ENCODE data around the gene REST. TPM values are rescaled to one million over a fixed set of nuclear protein-coding genes. Genes with fewer than 3 reads are reported as not detected.
"Not testable (repeated sequence)": the region's sequence is repeated elsewhere in the genome, so short reads cannot be mapped to it uniquely, and the experiment has no call there.

Gene REST
- total RNA-seq, 4 donors from 2014 or later = 23.7 to 39.2 (median 33.9) TPM

DNA sequence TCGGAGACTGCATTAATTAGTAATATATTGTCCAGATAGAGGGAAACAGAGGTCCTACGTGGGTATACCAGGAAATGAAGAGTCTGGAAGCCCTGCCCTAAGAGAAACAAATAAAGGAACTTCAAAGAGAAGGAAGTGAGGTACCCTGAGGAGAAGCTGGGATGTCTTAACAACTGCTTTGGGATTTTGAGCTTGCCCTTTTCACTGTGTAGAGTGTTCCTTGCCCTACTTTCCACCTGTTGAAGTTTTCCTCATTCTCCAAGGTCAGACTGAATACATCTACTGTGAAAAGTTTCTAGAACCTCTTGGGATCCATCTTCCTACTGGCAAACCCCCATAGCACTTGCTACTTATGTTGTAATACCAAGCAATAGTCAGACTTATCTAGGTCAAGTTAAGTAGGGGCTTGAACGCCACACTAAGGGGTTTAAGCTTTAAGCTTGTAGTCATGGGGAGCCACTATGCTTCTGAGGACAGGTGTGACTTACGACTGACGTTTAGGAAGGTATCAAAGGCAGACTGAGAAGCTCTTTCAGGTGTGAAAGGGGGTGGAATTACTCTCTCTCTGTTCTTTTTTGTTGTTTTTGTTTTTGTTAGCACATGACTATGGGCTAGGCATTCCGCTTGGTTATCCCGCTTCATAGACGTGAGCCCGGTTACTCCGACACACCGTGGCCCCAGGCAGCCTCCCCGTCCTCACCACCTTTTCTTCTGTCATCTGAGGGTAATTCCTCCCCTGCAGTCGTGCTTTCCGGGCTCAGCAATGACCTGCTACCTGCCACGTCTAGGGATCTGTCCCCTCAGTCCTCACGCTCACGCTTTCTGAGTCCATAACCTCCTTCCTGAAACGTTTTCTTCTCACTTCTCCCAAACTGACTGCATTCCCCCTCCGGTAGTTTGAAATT, 959 bp upstream of the REST start:
- Histone ChIP-seq H3K4me1 (peaks cover 0 to 39% (median 23%) of the 10 kb centered on the region in 4 donors), H3K9me3 (no peaks in the 10 kb centered on the region), H3K27ac (peak overlapping the region in 3 of 4 donors; percentile 74 to 96 (median 87)), H3K4me3 (peak overlapping the region; percentile 51 to 95 (median 69)), H3K36me3 (no peaks in the 10 kb centered on the region), H3K27me3 (no peaks in the 10 kb centered on the region)
- DNase-seq (ENCODE audit: low spot score in 2 of 2) = no peak
- WGBS, 2 donors = 29 to 34% methylated on average over 19 of the region's 19 CpGs
- TF ChIP-seq POLR2A (IDR thresholded peaks at IDR 0.05) (no peak), EP300 (IDR thresholded peaks at IDR 0.05) (no peak)

DNA sequence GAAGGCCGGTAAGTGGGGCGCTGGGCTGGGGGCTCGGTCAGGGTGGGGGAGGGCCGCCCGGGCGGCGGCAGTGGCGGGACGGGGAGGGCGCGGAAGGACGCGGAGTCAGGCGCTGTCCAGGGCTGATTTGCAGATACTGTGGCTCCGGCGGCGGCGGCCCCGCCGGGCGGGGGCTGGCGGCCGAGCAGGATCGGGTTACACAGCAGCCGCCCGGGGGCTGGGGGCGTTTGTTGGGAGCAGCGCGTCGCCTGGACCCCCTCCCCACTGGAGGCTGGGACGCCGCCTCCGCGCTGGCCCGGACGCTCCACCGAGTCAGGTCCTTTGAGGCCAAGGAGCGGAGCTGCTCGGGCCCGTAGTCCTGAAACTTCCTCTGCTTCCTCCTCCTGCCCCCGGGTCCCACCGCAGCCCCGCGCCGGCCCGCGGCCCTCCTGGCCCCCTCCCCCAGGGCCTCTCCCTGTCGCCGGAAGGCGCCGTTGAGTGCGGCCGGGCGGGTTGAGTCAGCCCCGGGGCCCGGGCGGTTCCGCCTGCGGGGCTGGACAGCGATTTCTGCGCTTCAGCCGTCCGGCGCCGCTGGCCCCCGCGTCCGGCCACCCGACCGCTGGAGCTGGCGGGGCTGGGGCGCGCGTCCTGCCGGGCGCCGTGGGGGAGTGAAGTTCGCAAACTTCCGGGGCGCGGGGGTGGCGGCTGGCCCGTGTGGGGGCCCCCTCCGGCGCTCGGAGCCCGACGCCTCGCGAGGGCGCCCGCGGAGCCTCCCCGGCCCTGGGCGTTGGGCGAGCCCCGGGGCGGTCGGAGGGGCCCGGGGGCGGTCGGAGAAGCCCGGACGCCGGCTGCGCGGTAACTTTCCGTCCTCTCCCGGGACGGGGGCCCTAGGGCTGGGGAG, 746 bp downstream of the REST start:
- Histone ChIP-seq H3K4me1 (peaks cover 0 to 56% (median 34%) of the 10 kb centered on the region in 4 donors), H3K27me3 (no peaks in the 10 kb centered on the region), H3K9me3 (no peaks in the 10 kb centered on the region), H3K27ac (peak overlapping the region; percentile 68 to 97 (median 92)), H3K36me3 (no peaks in the 10 kb centered on the region), H3K4me3 (peak overlapping the region; percentile 65 to 95 (median 84))
- TF ChIP-seq, protein P1, sequence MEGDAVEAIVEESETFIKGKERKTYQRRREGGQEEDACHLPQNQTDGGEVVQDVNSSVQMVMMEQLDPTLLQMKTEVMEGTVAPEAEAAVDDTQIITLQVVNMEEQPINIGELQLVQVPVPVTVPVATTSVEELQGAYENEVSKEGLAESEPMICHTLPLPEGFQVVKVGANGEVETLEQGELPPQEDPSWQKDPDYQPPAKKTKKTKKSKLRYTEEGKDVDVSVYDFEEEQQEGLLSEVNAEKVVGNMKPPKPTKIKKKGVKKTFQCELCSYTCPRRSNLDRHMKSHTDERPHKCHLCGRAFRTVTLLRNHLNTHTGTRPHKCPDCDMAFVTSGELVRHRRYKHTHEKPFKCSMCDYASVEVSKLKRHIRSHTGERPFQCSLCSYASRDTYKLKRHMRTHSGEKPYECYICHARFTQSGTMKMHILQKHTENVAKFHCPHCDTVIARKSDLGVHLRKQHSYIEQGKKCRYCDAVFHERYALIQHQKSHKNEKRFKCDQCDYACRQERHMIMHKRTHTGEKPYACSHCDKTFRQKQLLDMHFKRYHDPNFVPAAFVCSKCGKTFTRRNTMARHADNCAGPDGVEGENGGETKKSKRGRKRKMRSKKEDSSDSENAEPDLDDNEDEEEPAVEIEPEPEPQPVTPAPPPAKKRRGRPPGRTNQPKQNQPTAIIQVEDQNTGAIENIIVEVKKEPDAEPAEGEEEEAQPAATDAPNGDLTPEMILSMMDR (IDR thresholded peaks at IDR 0.05) = peak in 1 of 5 experiments; percentile 21
- TF ChIP-seq EP300 (IDR thresholded peaks at IDR 0.05) (no peak), POLR2A (IDR thresholded peaks at IDR 0.05) (no peak)
- DNase-seq (ENCODE audit: low spot score in 2 of 2) = peak; percentile 21 to 23
- WGBS, 2 donors = 0% methylated on average over 4 to 94 of the region's 110 CpGs

DNA sequence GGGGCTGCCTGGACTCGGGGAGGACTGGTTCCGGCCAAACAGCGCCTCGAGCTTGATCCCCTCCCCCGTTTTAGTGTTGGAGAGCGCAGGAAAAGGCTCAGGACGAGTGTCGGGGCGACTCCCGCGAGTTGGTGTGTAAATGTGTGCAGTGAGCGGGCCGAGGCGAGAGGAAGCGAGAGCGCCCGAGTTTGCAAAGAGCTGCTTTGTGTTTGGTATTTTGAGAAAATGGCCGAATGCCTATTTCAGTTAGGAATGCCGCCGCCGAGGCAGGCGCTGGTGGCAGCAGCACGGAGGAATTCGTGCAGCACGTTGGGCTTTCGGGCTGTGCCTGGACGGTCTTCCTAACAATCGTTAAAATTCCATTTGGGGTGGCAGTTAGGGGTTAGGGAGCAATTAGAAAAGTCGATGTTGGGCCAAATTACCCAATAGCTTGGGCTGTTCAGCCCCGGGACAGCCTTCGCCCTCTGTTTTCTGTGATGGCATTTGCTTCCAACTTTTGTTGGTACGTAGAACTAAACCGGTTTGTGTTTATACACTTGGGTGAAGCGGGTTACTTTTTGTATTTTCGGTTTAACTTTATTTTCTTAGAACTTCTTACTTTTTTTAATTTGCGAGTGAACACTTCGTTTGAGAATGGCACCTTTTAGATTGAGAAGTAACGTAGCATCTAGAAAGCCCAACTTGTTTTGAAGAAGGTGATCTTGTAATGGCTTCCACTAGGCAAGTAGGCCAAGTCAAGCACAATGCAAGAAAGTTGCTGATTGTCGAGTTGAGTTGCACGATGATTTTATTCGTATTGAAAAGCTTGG, 1.6 kb downstream of the REST start:
- peak in 1 of 2 donors; percentile 24 for DNase-seq (ENCODE audit: low spot score in 2 of 2)
- Histone ChIP-seq H3K9me3 (no peaks in the 10 kb centered on the region), H3K4me3 (peak overlapping the region; percentile 46 to 95 (median 69)), H3K27me3 (no peaks in the 10 kb centered on the region), H3K36me3 (peaks cover 0 to 6% (median 0%) of the 10 kb centered on the region in 3 donors), H3K27ac (peak overlapping the region; percentile 68 to 97 (median 92)), H3K4me1 (peaks cover 0 to 63% (median 38%) of the 10 kb centered on the region in 4 donors)
- TF ChIP-seq, protein P1 (IDR thresholded peaks at IDR 0.05) = no peak
- TF ChIP-seq EP300 (IDR thresholded peaks at IDR 0.05) (peak in 1 of 2 donors; percentile 44), POLR2A (IDR thresholded peaks at IDR 0.05) (no peak)
- 1 to 2% methylated on average over 41 of the region's 41 CpGs for WGBS, 2 donors

DNA sequence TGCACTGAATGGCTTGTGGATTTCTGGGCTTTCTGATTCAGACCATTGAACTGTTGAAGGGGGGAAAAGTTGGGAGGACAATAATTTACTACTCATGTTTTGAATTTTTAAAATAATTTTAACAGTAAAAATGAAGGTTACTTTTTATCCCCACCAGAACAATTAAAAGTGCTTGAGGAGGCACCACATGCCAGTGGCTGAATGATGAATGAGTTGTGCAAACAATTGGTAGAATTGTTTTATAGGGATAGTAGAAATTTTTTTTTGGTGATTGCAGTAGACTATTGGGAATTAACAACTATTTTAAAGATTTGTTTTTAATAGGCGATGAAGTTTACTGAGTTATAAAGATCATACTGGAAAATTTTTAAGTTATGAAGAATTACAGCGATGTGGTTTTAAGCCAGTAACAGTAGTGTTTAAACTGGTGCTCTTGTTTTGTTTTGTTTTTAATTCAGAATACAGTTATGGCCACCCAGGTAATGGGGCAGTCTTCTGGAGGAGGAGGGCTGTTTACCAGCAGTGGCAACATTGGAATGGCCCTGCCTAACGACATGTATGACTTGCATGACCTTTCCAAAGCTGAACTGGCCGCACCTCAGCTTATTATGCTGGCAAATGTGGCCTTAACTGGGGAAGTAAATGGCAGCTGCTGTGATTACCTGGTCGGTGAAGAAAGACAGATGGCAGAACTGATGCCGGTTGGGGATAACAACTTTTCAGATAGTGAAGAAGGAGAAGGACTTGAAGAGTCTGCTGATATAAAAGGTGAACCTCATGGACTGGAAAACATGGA, 2.7 kb downstream of the REST start:
- peak overlapping the region in 2 of 4 donors; percentile 8 to 65 for H3K4me3 ChIP-seq
- WGBS, 2 donors = 31 to 34% methylated on average over 6 of the region's 6 CpGs
- peak overlapping the region in 3 of 4 donors; percentile 87 to 97 (median 96) for H3K27ac ChIP-seq
- DNase-seq (ENCODE audit: low spot score in 2 of 2) = no peak
- no peaks in the 10 kb centered on the region for H3K9me3 ChIP-seq
- H3K36me3 ChIP-seq = peaks cover 0 to 6% (median 0%) of the 10 kb centered on the region in 3 donors
- no peaks in the 10 kb centered on the region for H3K27me3 ChIP-seq
- H3K4me1 ChIP-seq = peaks cover 0 to 69% (median 40%) of the 10 kb centered on the region in 4 donors
- TF ChIP-seq POLR2A (IDR thresholded peaks at IDR 0.05) = no peak

DNA sequence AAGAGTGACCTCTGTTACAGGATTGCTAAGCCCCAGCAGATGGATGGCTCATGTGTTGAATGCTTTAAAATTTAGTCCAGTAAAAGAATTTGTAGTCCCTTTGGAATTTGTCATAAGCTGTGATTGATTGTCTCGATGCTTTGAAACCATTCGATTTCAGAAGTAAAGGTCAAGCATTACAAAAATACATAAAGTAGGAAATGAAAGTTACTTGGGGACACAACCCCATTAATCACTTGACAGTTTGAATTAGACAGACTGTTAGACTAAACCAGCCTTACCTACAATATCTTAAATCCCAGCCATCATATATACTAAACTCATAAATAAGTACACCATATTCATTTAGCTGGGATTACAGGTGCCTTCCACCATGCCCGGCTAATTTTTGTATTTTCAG, 6.6 kb downstream of the REST start:
- H3K4me3 ChIP-seq = no peak overlapping the region
- no peak for DNase-seq (ENCODE audit: low spot score in 2 of 2)
- no peak overlapping the region for H3K27ac ChIP-seq
- peaks cover 0 to 71% (median 38%) of the 10 kb centered on the region in 4 donors for H3K4me1 ChIP-seq
- no peaks in the 10 kb centered on the region for H3K27me3 ChIP-seq
- peaks cover 0 to 22% (median 0%) of the 10 kb centered on the region in 3 donors for H3K36me3 ChIP-seq
- H3K9me3 ChIP-seq = no peaks in the 10 kb centered on the region
- WGBS, 2 donors = 53 to 63% methylated on average over 3 of the region's 3 CpGs
- TF ChIP-seq EP300 (IDR thresholded peaks at IDR 0.05) (no peak), POLR2A (IDR thresholded peaks at IDR 0.05) (no peak)
- TF ChIP-seq, protein P1 (IDR thresholded peaks at IDR 0.05) = no peak

DNA sequence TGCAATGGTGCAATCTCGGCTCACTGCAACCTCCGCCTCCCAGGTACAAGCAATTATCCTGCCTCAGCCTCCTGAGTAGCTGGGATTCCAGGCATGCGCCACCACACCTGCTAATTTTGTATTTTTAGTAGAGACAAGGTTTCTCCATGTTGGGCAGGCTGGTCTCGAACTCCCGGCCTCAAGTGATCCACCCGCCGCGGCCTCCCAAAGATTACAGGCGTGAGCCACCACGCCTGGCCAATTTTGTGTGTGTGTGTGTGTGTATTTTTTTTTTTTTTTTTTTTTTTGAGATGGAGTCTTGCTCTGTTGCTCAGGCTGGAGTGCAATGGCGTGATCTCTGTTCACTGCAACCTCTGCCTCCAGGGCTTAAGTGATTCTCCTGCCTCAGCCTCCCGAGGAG, 7.3 kb downstream of the REST start:
- WGBS, 2 donors = 96 to 97% methylated on average over 12 of the region's 12 CpGs
- H3K4me3 ChIP-seq; H3K27ac ChIP-seq; DNase-seq (ENCODE audit: low spot score in 2 of 2); H3K9me3 ChIP-seq; H3K27me3 ChIP-seq: not testable (repeated sequence)
- H3K36me3 ChIP-seq = peaks cover 0 to 25% (median 0%) of the 10 kb centered on the region in 3 donors
- H3K4me1 ChIP-seq = peaks cover 0 to 65% (median 36%) of the 10 kb centered on the region in 4 donors

Measured in tibial nerve (tissue), 4 donors.